GM10248 (cell line): ENCODE results near the gene FHIT.

ENCODE experiments used
- CTCF ChIA-PET: fragments of 300-600 bp; sonication (Branson Sonifier 250); formaldehyde crosslinking; extraction: SDS; loops from one replicate; lab custom pipeline; 2021; ENCODE audit warnings: antibody characterized with exemption; lab: Yijun Ruan, JAX
- POLR2A ChIA-PET: fragments of 350-650 bp; sonication (Branson Sonifier 250); formaldehyde crosslinking; extraction: SDS; loops from one replicate; lab custom pipeline; 2020; ENCODE audit warnings: antibody characterized with exemption; lab: Yijun Ruan, JAX
- DNase-seq: peaks from one replicate; pipeline ENCODE4 v3.0.0; 2012; ENCODE audit errors: extremely low spot score
- TF ChIP-seq, protein P1 (sequence below): IDR thresholded peaks from 2 replicates; pipeline ENCODE4 v1.5.1; 2012; ENCODE audit warnings: mild to moderate bottlenecking, low read depth; ENCODE audit errors: extremely low read depth, missing control alignments, control extremely low read depth

Gene FHIT

DNA sequence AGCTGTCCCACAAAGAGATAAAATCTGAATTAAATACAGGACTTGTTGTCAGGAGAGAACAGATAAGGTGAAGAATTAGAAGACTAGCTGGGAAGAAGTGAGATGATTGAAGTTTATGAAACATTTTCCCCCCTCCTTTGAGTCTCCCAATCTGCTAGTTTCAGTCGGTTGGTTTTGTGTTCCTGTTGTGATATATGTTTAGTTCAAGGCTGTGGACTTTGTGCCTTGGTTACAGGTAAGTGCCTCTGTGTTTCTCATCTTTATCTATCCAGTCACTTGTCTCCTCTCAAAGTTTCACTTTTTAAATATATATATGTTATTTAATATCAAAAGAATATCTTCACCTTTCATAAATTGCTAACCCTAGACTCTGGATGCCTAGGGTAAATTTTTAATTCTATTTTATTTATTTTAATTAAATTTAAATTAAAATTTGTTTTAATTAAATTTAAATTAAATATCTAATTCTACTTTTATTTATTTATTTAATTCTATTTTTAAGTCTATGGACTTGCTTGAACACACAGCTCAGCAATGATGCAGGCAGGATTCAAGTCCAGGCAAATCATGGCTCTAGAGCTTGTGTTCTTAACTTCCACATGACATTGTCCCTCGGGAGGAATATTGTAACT is 190.0 kb downstream of the FHIT start:
- CTCF ChIA-PET = interaction anchor here (1.5 kb wide), 1 partner anchor 30 kb away, joined by 5 read pairs; no protein-coding TSS in a partner anchor

DNA sequence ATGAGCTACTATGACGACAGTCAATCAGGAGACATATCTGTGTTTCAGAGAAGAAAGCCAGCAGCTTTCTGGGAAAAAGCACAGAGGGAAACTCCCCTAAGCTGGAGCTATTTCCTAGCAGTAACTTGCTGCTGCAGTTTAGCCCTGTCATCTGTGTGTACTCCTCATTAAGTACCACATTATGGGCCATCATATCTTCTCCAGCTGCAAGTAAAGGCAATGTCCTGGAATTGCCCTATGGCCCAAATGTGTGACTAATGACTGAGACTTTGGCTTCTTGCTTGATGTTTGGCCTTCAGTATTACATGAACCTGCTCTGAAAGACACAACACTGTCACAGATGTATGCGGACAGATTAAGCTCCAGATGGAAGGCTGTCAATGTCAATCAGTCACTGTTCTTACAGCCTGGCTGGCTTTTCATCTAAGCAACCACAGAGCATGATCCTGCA is 190.8 kb downstream of the FHIT start:
- ChIA-PET POLR2A (no interaction called here), CTCF (interaction anchor here (1.5 kb wide), 1 partner anchor 29 kb away, joined by 5 read pairs; no protein-coding TSS in a partner anchor)
- no peak for DNase-seq
- TF ChIP-seq, protein P1, sequence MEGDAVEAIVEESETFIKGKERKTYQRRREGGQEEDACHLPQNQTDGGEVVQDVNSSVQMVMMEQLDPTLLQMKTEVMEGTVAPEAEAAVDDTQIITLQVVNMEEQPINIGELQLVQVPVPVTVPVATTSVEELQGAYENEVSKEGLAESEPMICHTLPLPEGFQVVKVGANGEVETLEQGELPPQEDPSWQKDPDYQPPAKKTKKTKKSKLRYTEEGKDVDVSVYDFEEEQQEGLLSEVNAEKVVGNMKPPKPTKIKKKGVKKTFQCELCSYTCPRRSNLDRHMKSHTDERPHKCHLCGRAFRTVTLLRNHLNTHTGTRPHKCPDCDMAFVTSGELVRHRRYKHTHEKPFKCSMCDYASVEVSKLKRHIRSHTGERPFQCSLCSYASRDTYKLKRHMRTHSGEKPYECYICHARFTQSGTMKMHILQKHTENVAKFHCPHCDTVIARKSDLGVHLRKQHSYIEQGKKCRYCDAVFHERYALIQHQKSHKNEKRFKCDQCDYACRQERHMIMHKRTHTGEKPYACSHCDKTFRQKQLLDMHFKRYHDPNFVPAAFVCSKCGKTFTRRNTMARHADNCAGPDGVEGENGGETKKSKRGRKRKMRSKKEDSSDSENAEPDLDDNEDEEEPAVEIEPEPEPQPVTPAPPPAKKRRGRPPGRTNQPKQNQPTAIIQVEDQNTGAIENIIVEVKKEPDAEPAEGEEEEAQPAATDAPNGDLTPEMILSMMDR = no peak

More for the DNA sequence above, 190.0 kb downstream of the FHIT start:
- TF ChIP-seq, protein P1 = no peak
- no peak for DNase-seq
- POLR2A ChIA-PET = no interaction called here

DNA sequence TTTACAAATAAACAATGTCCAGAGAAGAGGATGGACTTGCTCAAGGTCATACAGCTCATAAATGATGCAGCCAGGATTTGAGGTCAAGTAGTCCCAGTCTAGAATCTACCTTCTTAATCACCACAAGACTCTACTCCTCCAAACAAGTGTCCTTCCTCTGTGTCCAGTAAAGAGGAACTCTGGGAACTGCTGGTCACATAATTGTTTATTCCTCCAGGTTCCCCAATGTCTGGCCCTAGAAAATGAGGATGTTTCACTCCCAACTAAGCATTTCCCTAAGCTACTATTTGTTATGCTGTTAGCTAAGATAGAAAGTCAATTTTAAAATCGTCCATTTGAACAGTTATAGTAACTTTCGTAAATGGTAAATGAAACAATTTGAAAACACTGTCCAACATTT is 192.4 kb downstream of the FHIT start:
- CTCF ChIA-PET = no interaction called here
- TF ChIP-seq, protein P1 = no peak
- POLR2A ChIA-PET = no interaction called here
- DNase-seq = no peak

DNA sequence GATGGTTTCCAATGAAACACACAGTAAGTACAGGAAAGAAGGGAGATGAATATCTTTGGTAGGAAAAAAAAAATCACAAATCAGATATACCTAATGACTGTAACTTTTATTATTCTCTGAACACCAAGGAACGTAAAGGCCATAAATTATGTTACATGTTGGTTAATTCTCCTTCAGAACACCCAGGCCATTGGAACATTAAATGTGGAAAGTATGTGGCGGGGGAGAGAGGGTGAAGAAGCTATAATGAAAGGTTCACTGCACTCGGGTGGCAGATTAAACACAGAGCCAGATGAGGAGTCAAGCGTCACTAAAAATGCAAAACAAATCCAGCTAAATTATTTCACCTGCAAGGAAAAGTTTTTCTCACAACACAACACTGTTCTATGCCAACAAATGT is 193.8 kb downstream of the FHIT start:
- TF ChIP-seq, protein P1 = no peak
- CTCF ChIA-PET = interaction anchor here (1.0 to 1.4 kb wide), 2 partner anchors 9 to 12 kb away, joined by 3 read pairs; no protein-coding TSS in a partner anchor
- POLR2A ChIA-PET = no interaction called here
- no peak for DNase-seq

DNA sequence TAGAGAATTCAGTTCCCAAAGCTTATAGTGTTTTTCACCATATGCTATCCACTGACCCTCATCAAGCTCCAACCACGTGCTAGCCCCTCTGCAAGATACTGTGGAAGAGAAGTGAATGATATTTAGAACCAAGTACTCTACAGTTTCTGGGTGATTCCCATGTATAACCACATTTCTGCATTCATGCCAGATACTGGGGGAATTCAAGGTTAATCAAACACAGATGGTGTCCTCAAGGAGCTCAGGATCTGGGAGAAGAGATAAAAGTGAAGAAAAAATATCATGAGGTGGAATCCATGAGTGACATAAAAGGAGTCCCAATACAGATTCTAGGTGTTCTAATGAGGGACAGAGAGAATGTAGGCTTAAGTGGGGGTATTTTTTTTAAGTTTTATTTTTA is 195.8 kb downstream of the FHIT start:
- POLR2A ChIA-PET = no interaction called here
- DNase-seq = no peak
- CTCF ChIA-PET = interaction anchor here (1.3 kb wide), 1 partner anchor 11 kb away, joined by 3 read pairs; no protein-coding TSS in a partner anchor
- TF ChIP-seq, protein P1 = no peak

DNA sequence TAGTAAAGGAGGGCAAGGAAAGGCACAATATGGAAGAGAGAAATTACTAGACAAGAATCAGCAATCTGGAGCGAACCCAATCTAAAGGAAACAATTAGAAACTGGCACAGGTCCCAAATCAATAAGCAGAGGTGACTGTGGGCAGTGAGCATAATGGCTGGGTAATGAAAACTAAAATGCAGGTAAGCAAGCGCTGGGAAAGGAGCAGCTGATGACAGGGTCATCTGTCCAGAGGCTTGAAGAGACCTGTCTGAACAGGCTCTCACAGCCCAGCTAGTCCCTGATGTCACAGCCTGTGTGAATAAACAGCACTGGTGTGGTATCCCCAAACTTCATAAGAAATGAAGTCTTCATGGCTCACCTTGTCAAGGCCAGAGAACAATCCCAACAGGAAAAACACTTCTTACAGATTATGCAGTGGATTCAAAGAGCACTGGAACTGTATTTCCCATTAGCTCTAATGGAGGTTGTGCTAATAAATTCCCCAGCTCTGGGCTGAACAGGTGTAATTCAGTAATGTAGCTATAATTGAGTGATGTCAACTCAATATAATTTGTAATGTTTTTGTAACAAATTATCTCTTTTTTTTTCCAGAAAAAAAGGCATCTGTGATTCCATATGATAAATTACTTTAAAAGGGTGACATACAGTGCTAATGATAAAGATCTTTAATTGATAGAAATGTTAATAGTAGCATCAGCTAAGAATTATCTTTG is 197.3 kb downstream of the FHIT start:
- TF ChIP-seq, protein P1 = no peak
- POLR2A ChIA-PET = no interaction called here

More for the DNA sequence above, 197.3 kb downstream of the FHIT start:
- CTCF ChIA-PET = interaction anchor here (0.8 to 1.4 kb wide), 5 partner anchors 9 to 22 kb away, joined by 3 to 4 read pairs (median 3); no protein-coding TSS in a partner anchor
- no peak for DNase-seq
